ENCODE data around the gene KIRREL3. TPM values are rescaled to one million over a fixed set of nuclear protein-coding genes. Genes with fewer than 3 reads are reported as not detected.

Gene KIRREL3
- polyA plus RNA-seq, 1 of the 3 experiments (the other 2 are of a cell fraction) = 3.7 TPM

DNA sequence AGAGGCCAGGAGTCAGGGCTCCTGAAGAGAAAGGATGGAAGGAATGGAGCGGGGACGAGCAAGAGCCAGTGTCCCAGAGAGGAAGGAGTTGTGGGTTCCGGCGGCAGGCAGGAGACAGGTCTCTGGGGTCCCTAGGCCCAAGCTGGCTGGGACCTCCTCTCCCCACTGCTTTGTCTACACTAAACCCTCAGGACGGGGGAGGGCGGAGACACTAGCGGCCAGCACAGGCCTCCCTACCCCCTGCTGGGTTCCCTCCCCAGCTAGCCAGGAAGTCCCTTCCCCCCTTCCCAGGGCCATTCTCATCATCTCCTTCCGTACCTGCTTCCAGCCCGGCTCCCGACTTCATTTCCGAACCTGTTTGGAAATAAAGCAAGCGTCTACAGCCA, 565.6 kb downstream of the KIRREL3 start:
- Histone ChIP-seq H3K9me3 (no peaks in the 10 kb centered on the region), H4K20me1 (ENCODE audit: insufficient read depth) (no peaks in the 10 kb centered on the region), H3K27ac (ENCODE audit: low read depth in 2 of 2, low read length in 1 of 2) (no peak overlapping the region), H3K9ac (no peak overlapping the region), H3K4me2 (no peak overlapping the region), H3K4me1 (ENCODE audit: control insufficient read depth in 1 of 2, insufficient read depth in 2 of 2, low read depth in 1 of 2, low read length in 1 of 2) (peaks cover 0 to 14% of the 10 kb centered on the region in 2 experiments; a peak in 3 of 4 replicates), H3K79me2 (ENCODE audit: insufficient read depth) (no peaks in the 10 kb centered on the region), H3K4me3 (ENCODE audit: low read depth in 2 of 2, low read length in 1 of 2) (no peak overlapping the region), H2AFZ (ENCODE audit: low read depth) (no peak overlapping the region), H3K9me2 (no peaks in the 10 kb centered on the region), H3K27me3 (ENCODE audit: insufficient read depth) (no peaks in the 10 kb centered on the region), H3F3A (replicated peaks; ENCODE audit: insufficient read depth) (peaks cover 7% of the 10 kb centered on the region), H3K36me3 (replicated peaks in 1 of 2; ENCODE audit: control insufficient read depth in 1 of 2, insufficient read depth in 2 of 2, low read length in 1 of 2) (no peaks in the 10 kb centered on the region)
- peak; percentile 22 for DNase-seq
- CTCF ChIA-PET = interaction anchor here (0.8 to 8.3 kb wide), 5 partner anchors 45 to 555 kb away, joined by 3 to 41 read pairs (median 5); no protein-coding TSS in a partner anchor
- WGBS (ENCODE audit: low lambda C conversion rate) = 93% methylated on average over 12 of the region's 12 CpGs
- POLR2A ChIA-PET = interaction anchor here (0.6 kb wide), 1 partner anchor 135 kb away, joined by 3 read pairs; no protein-coding TSS in a partner anchor
- TF ChIP-seq TAF1 (IDR thresholded peaks at IDR 0.05; ENCODE audit: borderline replicate concordance, low read depth, low read length) = no peak
- TF ChIP-seq GATA2 (CRISPR knock-in tag; IDR thresholded peaks at IDR 0.05) = no peak
- TF ChIP-seq POLR2AphosphoS5 (IDR thresholded peaks at IDR 0.05; ENCODE audit: low read depth, low read length) = no peak
- TF ChIP-seq EP300 (IDR thresholded peaks at IDR 0.05; ENCODE audit: borderline replicate concordance in 1 of 2, low read depth in 1 of 2, low read length in 1 of 2) = no peak
- TF ChIP-seq CHD2 (IDR thresholded peaks at IDR 0.05; ENCODE audit: low read length, partially characterized antibody) = no peak
- TF ChIP-seq RFX5 (IDR thresholded peaks at IDR 0.05; ENCODE audit: low read length) = no peak
- TF ChIP-seq SIN3A (IDR thresholded peaks at IDR 0.05; ENCODE audit: borderline replicate concordance, low read depth, low read length) = no peak
- no peak for TF ChIP-seq YY1 (IDR thresholded peaks at IDR 0.05; ENCODE audit: low read depth)
- TF ChIP-seq, protein P1, sequence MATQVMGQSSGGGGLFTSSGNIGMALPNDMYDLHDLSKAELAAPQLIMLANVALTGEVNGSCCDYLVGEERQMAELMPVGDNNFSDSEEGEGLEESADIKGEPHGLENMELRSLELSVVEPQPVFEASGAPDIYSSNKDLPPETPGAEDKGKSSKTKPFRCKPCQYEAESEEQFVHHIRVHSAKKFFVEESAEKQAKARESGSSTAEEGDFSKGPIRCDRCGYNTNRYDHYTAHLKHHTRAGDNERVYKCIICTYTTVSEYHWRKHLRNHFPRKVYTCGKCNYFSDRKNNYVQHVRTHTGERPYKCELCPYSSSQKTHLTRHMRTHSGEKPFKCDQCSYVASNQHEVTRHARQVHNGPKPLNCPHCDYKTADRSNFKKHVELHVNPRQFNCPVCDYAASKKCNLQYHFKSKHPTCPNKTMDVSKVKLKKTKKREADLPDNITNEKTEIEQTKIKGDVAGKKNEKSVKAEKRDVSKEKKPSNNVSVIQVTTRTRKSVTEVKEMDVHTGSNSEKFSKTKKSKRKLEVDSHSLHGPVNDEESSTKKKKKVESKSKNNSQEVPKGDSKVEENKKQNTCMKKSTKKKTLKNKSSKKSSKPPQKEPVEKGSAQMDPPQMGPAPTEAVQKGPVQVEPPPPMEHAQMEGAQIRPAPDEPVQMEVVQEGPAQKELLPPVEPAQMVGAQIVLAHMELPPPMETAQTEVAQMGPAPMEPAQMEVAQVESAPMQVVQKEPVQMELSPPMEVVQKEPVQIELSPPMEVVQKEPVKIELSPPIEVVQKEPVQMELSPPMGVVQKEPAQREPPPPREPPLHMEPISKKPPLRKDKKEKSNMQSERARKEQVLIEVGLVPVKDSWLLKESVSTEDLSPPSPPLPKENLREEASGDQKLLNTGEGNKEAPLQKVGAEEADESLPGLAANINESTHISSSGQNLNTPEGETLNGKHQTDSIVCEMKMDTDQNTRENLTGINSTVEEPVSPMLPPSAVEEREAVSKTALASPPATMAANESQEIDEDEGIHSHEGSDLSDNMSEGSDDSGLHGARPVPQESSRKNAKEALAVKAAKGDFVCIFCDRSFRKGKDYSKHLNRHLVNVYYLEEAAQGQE (IDR thresholded peaks at IDR 0.05; ENCODE audit: low read depth, low read length) = no peak
- TF ChIP-seq NRF1 (IDR thresholded peaks at IDR 0.05; ENCODE audit: low read depth, low read length) = no peak
- no peak for TF ChIP-seq PBX3 (IDR thresholded peaks at IDR 0.05)

Measured in SK-N-SH (cell line).